ENCODE results near the gene BICRA. TPM values are rescaled to one million over a fixed set of nuclear protein-coding genes. Genes with fewer than 3 reads are reported as not detected.

BICRA gene
- total and polyA plus RNA-seq, 9 of the 15 experiments (the other 6 are each of a cell fraction or from before 2014, with no cell fraction given): 0.01 to 8.8 (median 1.2) TPM

DNA sequence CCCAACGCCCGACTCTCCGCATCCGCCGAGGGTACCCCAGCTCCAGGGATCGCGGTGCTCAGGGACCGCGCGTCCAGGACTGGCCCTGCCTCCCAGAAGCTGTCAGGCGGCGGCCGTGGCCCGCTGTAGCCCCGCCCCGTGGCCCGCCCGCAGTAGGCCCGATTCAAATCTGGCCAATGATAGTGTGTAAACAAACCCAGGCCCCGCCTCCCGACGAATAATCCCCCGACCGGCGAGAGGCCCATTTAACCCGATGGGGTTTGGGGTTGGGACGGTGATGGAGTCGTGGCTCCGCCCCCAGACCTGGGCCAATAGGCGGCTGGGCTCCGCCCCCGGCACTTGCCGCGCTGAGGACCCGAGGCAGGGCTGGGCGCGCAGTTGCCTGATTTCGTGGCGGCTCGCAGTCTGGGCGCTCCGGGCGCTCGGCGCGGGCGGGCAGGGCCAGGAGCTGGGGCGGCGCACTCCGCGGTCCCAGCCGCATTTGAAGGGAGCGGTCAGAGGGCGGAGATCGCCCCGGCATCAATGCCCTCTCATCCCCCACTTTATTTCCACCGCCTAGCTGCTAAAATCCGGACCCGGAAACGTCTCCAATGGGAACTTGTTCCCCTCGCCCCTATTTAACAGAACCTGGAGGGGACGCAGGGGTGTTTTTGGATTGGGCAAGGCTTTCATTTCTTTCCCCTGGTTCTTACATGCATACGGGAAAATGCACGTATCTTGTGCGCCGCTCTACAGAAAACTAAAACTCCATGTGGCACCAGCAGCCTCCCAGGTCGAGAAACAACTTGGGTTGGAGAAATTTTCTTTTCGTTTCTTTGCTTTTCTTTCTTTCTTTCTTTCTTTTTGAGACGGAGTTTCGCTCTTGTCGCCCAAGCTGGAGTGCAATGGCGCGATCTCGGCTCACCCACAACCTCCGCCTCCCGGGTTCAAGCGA lies 8.4 kb upstream of the BICRA start (continued):
- TF ChIP-seq BRF1 (IDR thresholded peaks at IDR 0.05; ENCODE audit: borderline replicate concordance, extremely low read depth, insufficient read length): no peak
- TF ChIP-seq, protein P1, sequence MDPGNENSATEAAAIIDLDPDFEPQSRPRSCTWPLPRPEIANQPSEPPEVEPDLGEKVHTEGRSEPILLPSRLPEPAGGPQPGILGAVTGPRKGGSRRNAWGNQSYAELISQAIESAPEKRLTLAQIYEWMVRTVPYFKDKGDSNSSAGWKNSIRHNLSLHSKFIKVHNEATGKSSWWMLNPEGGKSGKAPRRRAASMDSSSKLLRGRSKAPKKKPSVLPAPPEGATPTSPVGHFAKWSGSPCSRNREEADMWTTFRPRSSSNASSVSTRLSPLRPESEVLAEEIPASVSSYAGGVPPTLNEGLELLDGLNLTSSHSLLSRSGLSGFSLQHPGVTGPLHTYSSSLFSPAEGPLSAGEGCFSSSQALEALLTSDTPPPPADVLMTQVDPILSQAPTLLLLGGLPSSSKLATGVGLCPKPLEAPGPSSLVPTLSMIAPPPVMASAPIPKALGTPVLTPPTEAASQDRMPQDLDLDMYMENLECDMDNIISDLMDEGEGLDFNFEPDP (CRISPR knock-in tag; IDR thresholded peaks at IDR 0.05): no peak
- no peak for TF ChIP-seq MECOM (CRISPR knock-in tag; IDR thresholded peaks at IDR 0.05)
- no peak for TF ChIP-seq HDAC2 (IDR thresholded peaks at IDR 0.05)
- TF ChIP-seq, protein P2, sequence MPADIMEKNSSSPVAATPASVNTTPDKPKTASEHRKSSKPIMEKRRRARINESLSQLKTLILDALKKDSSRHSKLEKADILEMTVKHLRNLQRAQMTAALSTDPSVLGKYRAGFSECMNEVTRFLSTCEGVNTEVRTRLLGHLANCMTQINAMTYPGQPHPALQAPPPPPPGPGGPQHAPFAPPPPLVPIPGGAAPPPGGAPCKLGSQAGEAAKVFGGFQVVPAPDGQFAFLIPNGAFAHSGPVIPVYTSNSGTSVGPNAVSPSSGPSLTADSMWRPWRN (IDR thresholded peaks at IDR 0.05; ENCODE audit: low read depth): no peak
- no peak for TF ChIP-seq ZNF79 (CRISPR knock-in tag; IDR thresholded peaks at IDR 0.05; ENCODE audit: low read depth)
- TF ChIP-seq, protein P3, sequence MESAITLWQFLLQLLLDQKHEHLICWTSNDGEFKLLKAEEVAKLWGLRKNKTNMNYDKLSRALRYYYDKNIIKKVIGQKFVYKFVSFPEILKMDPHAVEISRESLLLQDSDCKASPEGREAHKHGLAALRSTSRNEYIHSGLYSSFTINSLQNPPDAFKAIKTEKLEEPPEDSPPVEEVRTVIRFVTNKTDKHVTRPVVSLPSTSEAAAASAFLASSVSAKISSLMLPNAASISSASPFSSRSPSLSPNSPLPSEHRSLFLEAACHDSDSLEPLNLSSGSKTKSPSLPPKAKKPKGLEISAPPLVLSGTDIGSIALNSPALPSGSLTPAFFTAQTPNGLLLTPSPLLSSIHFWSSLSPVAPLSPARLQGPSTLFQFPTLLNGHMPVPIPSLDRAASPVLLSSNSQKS (CRISPR knock-in tag; IDR thresholded peaks at IDR 0.05): no peak
- TF ChIP-seq STAT5B (CRISPR knock-in tag; IDR thresholded peaks at IDR 0.05): no peak
- TF ChIP-seq NCOA1 (IDR thresholded peaks at IDR 0.05; ENCODE audit: low read depth): no peak
- TF ChIP-seq, protein P4, sequence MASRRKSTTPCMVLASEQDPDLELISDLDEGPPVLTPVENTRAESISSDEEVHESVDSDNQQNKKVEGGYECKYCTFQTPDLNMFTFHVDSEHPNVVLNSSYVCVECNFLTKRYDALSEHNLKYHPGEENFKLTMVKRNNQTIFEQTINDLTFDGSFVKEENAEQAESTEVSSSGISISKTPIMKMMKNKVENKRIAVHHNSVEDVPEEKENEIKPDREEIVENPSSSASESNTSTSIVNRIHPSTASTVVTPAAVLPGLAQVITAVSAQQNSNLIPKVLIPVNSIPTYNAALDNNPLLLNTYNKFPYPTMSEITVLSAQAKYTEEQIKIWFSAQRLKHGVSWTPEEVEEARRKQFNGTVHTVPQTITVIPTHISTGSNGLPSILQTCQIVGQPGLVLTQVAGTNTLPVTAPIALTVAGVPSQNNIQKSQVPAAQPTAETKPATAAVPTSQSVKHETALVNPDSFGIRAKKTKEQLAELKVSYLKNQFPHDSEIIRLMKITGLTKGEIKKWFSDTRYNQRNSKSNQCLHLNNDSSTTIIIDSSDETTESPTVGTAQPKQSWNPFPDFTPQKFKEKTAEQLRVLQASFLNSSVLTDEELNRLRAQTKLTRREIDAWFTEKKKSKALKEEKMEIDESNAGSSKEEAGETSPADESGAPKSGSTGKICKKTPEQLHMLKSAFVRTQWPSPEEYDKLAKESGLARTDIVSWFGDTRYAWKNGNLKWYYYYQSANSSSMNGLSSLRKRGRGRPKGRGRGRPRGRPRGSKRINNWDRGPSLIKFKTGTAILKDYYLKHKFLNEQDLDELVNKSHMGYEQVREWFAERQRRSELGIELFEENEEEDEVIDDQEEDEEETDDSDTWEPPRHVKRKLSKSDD (conservative IDR thresholded peaks at IDR 0.05; ENCODE audit: low read length): no peak
- TF ChIP-seq, protein P5, sequence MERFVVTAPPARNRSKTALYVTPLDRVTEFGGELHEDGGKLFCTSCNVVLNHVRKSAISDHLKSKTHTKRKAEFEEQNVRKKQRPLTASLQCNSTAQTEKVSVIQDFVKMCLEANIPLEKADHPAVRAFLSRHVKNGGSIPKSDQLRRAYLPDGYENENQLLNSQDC (CRISPR knock-in tag; IDR thresholded peaks at IDR 0.05): no peak
- TF ChIP-seq CEBPB (tag; IDR thresholded peaks at IDR 0.05): 0 out of 2 replicates have a peak, but pooled peaks have one; percentile 8
- TF ChIP-seq XRCC5 (IDR thresholded peaks at IDR 0.05; ENCODE audit: low read depth, low read length): 0 out of 2 replicates have a peak, but pooled peaks have one; percentile 37
- no peak for TF ChIP-seq ZNF445 (CRISPR knock-in tag; IDR thresholded peaks at IDR 0.05; ENCODE audit: low read depth)
- no peak for TF ChIP-seq CCAR2 (IDR thresholded peaks at IDR 0.05; ENCODE audit: low read depth, low read length)
- TF ChIP-seq CTBP1 (IDR thresholded peaks at IDR 0.05; ENCODE audit: borderline replicate concordance): peak; percentile 98
- TF ChIP-seq, protein P6, sequence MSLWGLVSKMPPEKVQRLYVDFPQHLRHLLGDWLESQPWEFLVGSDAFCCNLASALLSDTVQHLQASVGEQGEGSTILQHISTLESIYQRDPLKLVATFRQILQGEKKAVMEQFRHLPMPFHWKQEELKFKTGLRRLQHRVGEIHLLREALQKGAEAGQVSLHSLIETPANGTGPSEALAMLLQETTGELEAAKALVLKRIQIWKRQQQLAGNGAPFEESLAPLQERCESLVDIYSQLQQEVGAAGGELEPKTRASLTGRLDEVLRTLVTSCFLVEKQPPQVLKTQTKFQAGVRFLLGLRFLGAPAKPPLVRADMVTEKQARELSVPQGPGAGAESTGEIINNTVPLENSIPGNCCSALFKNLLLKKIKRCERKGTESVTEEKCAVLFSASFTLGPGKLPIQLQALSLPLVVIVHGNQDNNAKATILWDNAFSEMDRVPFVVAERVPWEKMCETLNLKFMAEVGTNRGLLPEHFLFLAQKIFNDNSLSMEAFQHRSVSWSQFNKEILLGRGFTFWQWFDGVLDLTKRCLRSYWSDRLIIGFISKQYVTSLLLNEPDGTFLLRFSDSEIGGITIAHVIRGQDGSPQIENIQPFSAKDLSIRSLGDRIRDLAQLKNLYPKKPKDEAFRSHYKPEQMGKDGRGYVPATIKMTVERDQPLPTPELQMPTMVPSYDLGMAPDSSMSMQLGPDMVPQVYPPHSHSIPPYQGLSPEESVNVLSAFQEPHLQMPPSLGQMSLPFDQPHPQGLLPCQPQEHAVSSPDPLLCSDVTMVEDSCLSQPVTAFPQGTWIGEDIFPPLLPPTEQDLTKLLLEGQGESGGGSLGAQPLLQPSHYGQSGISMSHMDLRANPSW (CRISPR knock-in tag; IDR thresholded peaks at IDR 0.05): no peak
- peak; percentile 79 for TF ChIP-seq FOXM1 (IDR thresholded peaks at IDR 0.05; ENCODE audit: low read depth)
- TF ChIP-seq FOXM1 (CRISPR knock-in tag; IDR thresholded peaks at IDR 0.05; ENCODE audit: low read depth): peak; percentile 31; the same call in 1 of the 2 replicates

Data from K562 (cell line).